ENCODE data around the gene IRS4.

Gene IRS4

DNA sequence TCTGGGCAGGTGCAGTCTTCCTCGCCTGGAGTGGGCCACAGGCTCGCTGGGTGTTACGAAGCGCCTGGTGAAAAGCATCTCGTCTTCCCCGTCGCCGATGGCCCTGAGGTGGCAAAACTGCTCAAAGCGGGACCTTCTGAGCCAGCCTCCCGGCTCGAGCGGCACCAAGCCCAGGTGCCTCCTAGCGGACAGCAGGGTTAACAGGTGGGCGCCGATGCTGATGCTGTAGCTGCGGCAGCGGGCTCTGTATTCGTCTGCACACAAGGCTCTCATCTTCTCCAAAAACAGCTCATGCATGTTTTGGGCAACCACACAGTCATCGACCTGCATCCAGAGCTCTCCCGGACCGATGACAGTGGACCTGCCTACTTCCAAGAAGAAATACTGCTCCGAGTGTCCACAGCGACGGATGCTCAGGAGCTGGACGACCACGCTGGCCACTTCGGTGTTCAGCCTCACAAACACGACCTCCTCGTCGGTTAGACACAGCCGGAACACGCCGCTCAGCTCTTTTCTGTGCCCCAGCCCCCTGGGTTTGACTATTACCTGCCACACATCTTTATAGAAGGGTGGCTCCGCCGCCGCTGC is 1.2 kb downstream of the IRS4 start:
- DNase-seq (ENCODE audit: low read depth), result no peak
- no peak overlapping the region for H3K4me3 ChIP-seq (ENCODE audit: low read depth, low read length)
- TF ChIP-seq, protein P1, sequence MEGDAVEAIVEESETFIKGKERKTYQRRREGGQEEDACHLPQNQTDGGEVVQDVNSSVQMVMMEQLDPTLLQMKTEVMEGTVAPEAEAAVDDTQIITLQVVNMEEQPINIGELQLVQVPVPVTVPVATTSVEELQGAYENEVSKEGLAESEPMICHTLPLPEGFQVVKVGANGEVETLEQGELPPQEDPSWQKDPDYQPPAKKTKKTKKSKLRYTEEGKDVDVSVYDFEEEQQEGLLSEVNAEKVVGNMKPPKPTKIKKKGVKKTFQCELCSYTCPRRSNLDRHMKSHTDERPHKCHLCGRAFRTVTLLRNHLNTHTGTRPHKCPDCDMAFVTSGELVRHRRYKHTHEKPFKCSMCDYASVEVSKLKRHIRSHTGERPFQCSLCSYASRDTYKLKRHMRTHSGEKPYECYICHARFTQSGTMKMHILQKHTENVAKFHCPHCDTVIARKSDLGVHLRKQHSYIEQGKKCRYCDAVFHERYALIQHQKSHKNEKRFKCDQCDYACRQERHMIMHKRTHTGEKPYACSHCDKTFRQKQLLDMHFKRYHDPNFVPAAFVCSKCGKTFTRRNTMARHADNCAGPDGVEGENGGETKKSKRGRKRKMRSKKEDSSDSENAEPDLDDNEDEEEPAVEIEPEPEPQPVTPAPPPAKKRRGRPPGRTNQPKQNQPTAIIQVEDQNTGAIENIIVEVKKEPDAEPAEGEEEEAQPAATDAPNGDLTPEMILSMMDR (IDR thresholded peaks at IDR 0.05; ENCODE audit: low read depth, low read length, missing control alignments), result peak; percentile 15

DNA sequence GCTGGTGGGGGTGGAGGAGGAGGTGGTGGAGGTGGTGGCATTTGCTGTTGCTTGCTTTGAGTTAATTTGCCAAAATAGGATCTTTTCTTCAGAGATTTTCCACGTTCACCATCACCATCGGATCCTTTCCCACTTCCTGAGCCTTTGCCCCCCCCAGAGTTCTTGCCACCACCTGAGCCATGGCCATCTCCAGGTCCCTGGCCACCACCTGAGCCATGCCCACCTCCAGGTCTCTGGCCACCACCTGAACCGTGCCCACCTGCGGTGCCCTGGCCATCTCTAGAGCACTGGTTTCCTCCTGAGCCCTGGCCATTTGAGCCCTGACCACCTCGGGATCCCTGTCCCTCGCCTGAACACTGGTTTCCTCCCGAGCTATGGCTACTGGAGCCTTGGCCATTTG is 1.9 kb downstream of the IRS4 start:
- DNase-seq (ENCODE audit: low read depth), result no peak
- no peak overlapping the region for H3K4me3 ChIP-seq (ENCODE audit: low read depth, low read length)
- TF ChIP-seq, protein P1 (IDR thresholded peaks at IDR 0.05; ENCODE audit: low read depth, low read length, missing control alignments), result no peak

DNA sequence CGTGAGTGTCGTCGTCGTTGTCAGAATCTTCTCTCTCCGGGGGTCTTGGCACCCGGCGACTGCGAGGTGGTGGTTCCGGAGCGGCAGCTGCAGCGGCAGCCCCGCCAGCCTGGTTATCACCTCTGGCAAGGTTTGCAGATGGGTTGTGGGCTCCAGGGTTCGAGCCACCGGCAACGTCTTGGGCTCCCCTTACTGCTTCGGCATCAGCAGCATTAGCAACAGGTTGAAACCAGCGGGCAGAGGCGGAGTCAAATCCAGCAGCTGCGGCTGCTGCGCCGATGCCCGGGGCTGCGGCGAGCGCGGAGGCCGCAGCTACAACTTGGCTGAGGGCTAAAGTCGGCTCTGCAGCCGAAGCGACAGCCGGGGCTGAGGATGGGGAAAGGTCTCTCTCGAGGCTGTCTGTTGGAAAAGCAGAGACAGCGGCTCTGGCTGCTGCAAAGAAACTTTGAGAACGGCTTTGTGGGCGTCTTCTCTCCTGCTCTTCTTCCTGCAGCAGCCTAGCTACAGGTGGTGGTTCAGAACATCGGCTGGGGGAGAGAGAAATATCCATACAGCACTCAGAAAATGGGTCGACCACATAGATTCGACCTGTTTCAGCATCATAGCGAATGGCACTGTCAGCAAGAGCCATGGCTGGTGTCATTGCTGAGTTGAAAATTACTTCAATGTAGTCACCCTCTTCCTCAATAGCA is 3.6 kb downstream of the IRS4 start:
- no peak for DNase-seq (ENCODE audit: low read depth)
- no peak overlapping the region for H3K4me3 ChIP-seq (ENCODE audit: low read depth, low read length)
- TF ChIP-seq, protein P1 (IDR thresholded peaks at IDR 0.05; ENCODE audit: low read depth, low read length, missing control alignments), result no peak

DNA sequence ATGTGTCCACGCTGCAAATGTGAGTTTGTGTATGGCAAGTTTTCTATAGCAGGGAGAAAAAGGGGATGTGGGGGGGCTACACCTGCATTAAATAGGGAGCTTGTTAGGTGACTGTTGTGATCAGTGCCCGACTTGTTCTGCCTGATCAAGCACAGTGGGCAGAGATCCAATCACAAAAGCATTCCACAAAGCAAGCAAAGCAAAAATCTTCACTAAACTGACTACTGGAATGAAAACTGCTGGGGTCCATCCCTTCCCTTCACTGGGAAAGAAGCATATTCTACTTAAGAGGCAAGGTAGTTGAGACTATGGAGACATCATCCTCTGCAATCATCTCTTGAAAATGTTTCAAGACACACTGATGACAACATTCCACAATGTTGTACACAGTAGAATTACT is 5.2 kb downstream of the IRS4 start:
- no peak overlapping the region for H3K4me3 ChIP-seq (ENCODE audit: low read depth, low read length)
- no peak for DNase-seq (ENCODE audit: low read depth)
- TF ChIP-seq, protein P1 (IDR thresholded peaks at IDR 0.05; ENCODE audit: low read depth, low read length, missing control alignments), result no peak

DNA sequence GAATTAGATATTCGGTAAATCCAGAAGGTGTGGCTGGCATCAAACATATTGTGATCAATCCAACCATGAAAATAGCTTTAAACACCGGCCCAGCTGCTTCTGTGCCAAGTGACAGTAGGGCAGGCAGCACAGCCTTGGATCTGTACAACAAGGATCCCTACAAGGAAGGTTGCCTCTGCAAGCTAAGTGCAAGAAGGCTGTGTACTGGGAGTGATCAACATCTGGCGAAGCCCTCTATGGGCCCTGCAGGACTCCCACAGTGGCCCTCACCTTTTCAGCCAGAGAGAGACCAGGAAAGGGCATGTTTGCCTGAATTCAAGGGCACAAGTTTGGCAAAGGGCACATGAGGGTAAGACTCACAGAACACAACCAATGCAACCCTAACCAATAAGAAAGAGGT is 9.6 kb downstream of the IRS4 start:
- no peak for DNase-seq (ENCODE audit: low read depth)
- TF ChIP-seq, protein P1 (IDR thresholded peaks at IDR 0.05; ENCODE audit: low read depth, low read length, missing control alignments), result no peak

DNA sequence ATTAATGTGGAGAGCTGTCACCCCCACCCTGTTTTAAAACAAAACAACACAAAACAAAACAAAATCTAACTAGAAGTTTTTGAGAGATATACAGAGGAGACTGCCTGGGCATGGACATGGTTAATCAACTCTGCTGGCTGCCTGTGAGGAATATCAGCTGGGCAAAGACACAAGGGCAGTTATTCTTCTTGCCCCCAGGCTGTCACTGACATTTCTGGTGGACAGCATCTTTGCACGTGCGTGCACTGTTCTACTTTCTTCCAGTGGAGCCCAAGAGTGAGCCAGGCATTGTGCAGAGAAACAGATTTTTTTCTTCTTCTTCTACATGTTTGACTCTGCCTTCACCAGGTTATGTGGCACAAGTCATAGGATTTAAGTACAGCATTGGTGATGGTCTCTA is 13.8 kb downstream of the IRS4 start:
- no peak overlapping the region for H3K4me3 ChIP-seq (ENCODE audit: low read depth, low read length)
- no peak for DNase-seq (ENCODE audit: low read depth)
- TF ChIP-seq, protein P1 (IDR thresholded peaks at IDR 0.05; ENCODE audit: low read depth, low read length, missing control alignments), result no peak

More for the DNA sequence above, 9.6 kb downstream of the IRS4 start:
- no peak overlapping the region for H3K4me3 ChIP-seq (ENCODE audit: low read depth, low read length)

DNA sequence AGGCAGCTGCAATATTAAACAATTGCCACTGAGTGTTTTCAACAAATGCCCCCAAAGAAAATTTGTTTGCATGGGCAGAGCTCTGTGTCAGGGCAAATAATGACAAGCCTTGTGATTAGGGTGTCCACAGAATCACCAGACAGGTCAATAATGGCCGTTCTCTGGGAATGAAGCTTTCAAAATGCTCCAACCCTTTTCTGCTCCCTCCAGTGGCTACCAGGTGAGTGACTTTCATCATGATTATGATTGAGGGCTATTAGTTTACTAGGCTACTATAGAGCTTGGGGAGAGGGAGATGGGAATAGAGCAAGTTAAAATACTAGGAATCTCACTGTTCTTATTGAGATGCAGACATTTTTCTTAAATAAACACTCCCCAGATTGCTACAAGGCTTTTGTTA is 23.5 kb downstream of the IRS4 start:
- H3K4me3 ChIP-seq (ENCODE audit: low read depth, low read length), result no peak overlapping the region
- DNase-seq (ENCODE audit: low read depth), result no peak
- TF ChIP-seq, protein P1 (IDR thresholded peaks at IDR 0.05; ENCODE audit: low read depth, low read length, missing control alignments), result no peak
